ENCODE results near the gene IRF8. TPM values are rescaled to one million over a fixed set of nuclear protein-coding genes. Genes with fewer than 3 reads are reported as not detected.

The IRF8 gene
- polyA plus RNA-seq, 1 donor = 35.4 TPM

- Histone ChIP-seq H3K27ac (ENCODE audit: low read length) (no peak overlapping the region), H3K4me1 (ENCODE audit: control insufficient read depth, insufficient read depth, low read length) (peaks cover 36% of the 10 kb centered on the region), H3K27me3 (ENCODE audit: control insufficient read depth, insufficient read depth, low read length) (no peaks in the 10 kb centered on the region), H3K4me3 (ENCODE audit: low read length) (no peak overlapping the region), H3K36me3 (ENCODE audit: control insufficient read depth, insufficient read depth, low read length) (peaks cover 60% of the 10 kb centered on the region), H3K9me3 (ENCODE audit: control insufficient read depth, low read depth, low read length) (no peaks in the 10 kb centered on the region)
- WGBS (ENCODE audit: insufficient coverage, low lambda C conversion rate) = no CpG with 5 or more reads among the region's 12 CpGs
- DNase-seq = no peak
These were observed 14.2 kb downstream of the IRF8 start for GRCh38 chr16:85913141-85913601.

- no CpG with 5 or more reads among the region's 16 CpGs for WGBS (ENCODE audit: insufficient coverage, low lambda C conversion rate)
- no peak for DNase-seq
- no peaks in the 10 kb centered on the region for H3K9me3 ChIP-seq (ENCODE audit: control insufficient read depth, low read depth, low read length)
- no peak overlapping the region for H3K27ac ChIP-seq (ENCODE audit: low read length)
- no peak overlapping the region for H3K4me3 ChIP-seq (ENCODE audit: low read length)
- peaks cover 63% of the 10 kb centered on the region for H3K36me3 ChIP-seq (ENCODE audit: control insufficient read depth, insufficient read depth, low read length)
- H3K4me1 ChIP-seq (ENCODE audit: control insufficient read depth, insufficient read depth, low read length) = peaks cover 36% of the 10 kb centered on the region
- H3K27me3 ChIP-seq (ENCODE audit: control insufficient read depth, insufficient read depth, low read length) = no peaks in the 10 kb centered on the region
These were observed 14.9 kb downstream of the IRF8 start for GRCh38 chr16:85913688-85914422.

- H3K4me1 ChIP-seq (ENCODE audit: control insufficient read depth, insufficient read depth, low read length) = peaks cover 36% of the 10 kb centered on the region
- no peak for DNase-seq
- no peak overlapping the region for H3K4me3 ChIP-seq (ENCODE audit: low read length)
- H3K9me3 ChIP-seq (ENCODE audit: control insufficient read depth, low read depth, low read length) = no peaks in the 10 kb centered on the region
- H3K36me3 ChIP-seq (ENCODE audit: control insufficient read depth, insufficient read depth, low read length) = peaks cover 63% of the 10 kb centered on the region
- no peaks in the 10 kb centered on the region for H3K27me3 ChIP-seq (ENCODE audit: control insufficient read depth, insufficient read depth, low read length)
- H3K27ac ChIP-seq (ENCODE audit: low read length) = no peak overlapping the region
- WGBS (ENCODE audit: insufficient coverage, low lambda C conversion rate) = no CpG with 5 or more reads among the region's 17 CpGs
These were observed 15.4 kb downstream of the IRF8 start for GRCh38 chr16:85914423-85914794.

DNA sequence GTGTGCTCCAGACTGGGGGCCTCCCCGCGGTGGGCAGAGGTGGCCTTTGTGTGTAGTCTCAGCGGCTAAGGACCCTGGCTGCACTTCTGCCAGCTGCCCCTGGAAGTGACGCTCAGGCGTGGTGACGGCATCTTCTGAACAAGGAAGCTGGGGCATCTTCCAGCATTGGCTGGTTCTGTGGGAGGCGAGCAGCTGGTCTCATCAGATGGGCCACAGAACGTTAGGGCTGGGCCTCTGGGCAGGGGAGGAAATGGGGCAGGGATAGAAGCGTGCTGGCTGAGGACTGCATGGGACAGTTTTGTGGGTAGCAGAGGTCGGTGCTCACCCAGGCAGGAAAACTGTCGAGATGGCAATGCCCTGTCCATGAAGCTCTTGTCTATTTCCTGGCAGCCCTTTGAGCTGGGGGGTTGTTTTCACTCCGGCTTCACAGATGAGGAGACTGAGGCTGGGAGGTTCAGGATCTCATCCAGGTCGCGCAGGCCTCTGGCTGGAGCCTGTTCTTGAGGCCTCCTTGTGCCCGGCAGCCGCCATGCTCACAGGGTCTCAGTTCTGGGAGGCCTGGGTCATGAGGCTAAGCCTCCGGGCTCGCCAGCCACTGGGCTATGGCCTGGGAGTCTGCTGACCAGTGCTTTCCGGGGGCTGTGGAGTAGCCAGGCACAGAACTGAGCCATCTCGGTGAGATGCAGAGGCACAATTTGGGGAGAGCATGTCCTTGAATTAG lies 16.3 kb downstream of the IRF8 start:
- Histone ChIP-seq H3K4me3 (ENCODE audit: low read length) (no peak overlapping the region), H3K9me3 (ENCODE audit: control insufficient read depth, low read depth, low read length) (no peaks in the 10 kb centered on the region), H3K4me1 (ENCODE audit: control insufficient read depth, insufficient read depth, low read length) (peaks cover 36% of the 10 kb centered on the region), H3K27ac (ENCODE audit: low read length) (no peak overlapping the region), H3K27me3 (ENCODE audit: control insufficient read depth, insufficient read depth, low read length) (no peaks in the 10 kb centered on the region), H3K36me3 (ENCODE audit: control insufficient read depth, insufficient read depth, low read length) (peaks cover 60% of the 10 kb centered on the region)
- DNase-seq = no peak
- no CpG with 5 or more reads among the region's 20 CpGs for WGBS (ENCODE audit: insufficient coverage, low lambda C conversion rate)

GRCh38 chr16:85916141-85916890 lies 17.4 kb downstream of the IRF8 start:
- H3K27me3 ChIP-seq (ENCODE audit: control insufficient read depth, insufficient read depth, low read length) = no peaks in the 10 kb centered on the region
- H3K36me3 ChIP-seq (ENCODE audit: control insufficient read depth, insufficient read depth, low read length) = peaks cover 67% of the 10 kb centered on the region
- no peaks in the 10 kb centered on the region for H3K9me3 ChIP-seq (ENCODE audit: control insufficient read depth, low read depth, low read length)
- H3K4me1 ChIP-seq (ENCODE audit: control insufficient read depth, insufficient read depth, low read length) = peaks cover 36% of the 10 kb centered on the region
- peak overlapping the region; percentile 87 for H3K27ac ChIP-seq (ENCODE audit: low read length)
- DNase-seq = peak; percentile 94 to 98
- 50% methylated on average over 2 of the region's 20 CpGs for WGBS (ENCODE audit: insufficient coverage, low lambda C conversion rate)
- no peak overlapping the region for H3K4me3 ChIP-seq (ENCODE audit: low read length)

DNA sequence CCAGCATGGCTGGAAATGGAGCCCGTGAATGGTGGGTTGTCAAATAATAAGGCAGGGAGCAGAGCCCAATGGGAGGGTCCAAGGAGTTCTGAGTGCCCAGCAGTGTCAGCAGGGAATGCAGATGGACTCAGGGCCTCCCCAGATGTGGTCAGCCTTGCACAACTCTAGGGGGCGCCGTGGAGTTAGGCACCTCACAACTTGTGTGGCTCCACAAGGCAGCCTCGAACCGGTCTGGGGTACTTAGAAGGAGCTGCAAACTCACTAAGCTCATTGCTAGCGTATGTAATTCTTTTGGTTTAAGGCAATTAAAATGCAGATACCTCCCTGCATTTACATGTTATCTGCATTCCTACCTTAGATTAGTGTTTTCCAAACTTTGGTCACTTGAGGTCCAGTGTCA lies 18.1 kb downstream of the IRF8 start:
- 80% methylated on average over 1 of the region's 6 CpGs for WGBS (ENCODE audit: insufficient coverage, low lambda C conversion rate)
- Histone ChIP-seq H3K36me3 (ENCODE audit: control insufficient read depth, insufficient read depth, low read length) (peaks cover 62% of the 10 kb centered on the region), H3K9me3 (ENCODE audit: control insufficient read depth, low read depth, low read length) (no peaks in the 10 kb centered on the region), H3K4me1 (ENCODE audit: control insufficient read depth, insufficient read depth, low read length) (peaks cover 29% of the 10 kb centered on the region), H3K4me3 (ENCODE audit: low read length) (no peak overlapping the region), H3K27me3 (ENCODE audit: control insufficient read depth, insufficient read depth, low read length) (no peaks in the 10 kb centered on the region), H3K27ac (ENCODE audit: low read length) (peak overlapping the region; percentile 43)
- no peak for DNase-seq

DNA sequence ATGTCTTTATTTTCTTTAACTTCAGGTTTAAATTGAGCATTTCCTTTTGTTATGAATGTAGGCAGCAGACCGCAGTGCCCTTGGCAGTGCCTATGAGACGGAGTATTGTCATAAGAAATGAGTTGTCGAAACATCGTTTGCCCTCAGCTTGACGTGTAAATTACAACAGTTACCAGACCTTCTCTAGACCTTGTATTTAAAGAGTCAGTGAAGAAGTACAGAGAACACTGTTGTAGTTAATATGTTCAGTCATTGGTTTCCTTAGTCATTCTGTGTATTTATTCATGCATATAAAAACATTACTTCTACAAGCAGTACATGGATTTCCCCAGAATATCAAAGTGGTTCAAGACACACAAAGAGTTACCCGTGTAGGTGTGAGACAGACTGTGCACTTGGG lies 19.0 kb downstream of the IRF8 start:
- Histone ChIP-seq H3K27me3 (ENCODE audit: control insufficient read depth, insufficient read depth, low read length) (no peaks in the 10 kb centered on the region), H3K27ac (ENCODE audit: low read length) (no peak overlapping the region), H3K36me3 (ENCODE audit: control insufficient read depth, insufficient read depth, low read length) (peaks cover 61% of the 10 kb centered on the region), H3K4me1 (ENCODE audit: control insufficient read depth, insufficient read depth, low read length) (peaks cover 24% of the 10 kb centered on the region), H3K9me3 (ENCODE audit: control insufficient read depth, low read depth, low read length) (no peaks in the 10 kb centered on the region), H3K4me3 (ENCODE audit: low read length) (no peak overlapping the region)
- WGBS (ENCODE audit: insufficient coverage, low lambda C conversion rate) = 87% methylated on average over 3 of the region's 6 CpGs
- DNase-seq = no peak

- peaks cover 19% of the 10 kb centered on the region for H3K4me1 ChIP-seq (ENCODE audit: control insufficient read depth, insufficient read depth, low read length)
- no peak overlapping the region for H3K27ac ChIP-seq (ENCODE audit: low read length)
- peaks cover 57% of the 10 kb centered on the region for H3K36me3 ChIP-seq (ENCODE audit: control insufficient read depth, insufficient read depth, low read length)
- no peaks in the 10 kb centered on the region for H3K27me3 ChIP-seq (ENCODE audit: control insufficient read depth, insufficient read depth, low read length)
- no peak overlapping the region for H3K4me3 ChIP-seq (ENCODE audit: low read length)
- no peak for DNase-seq
- H3K9me3 ChIP-seq (ENCODE audit: control insufficient read depth, low read depth, low read length) = no peaks in the 10 kb centered on the region
- WGBS (ENCODE audit: insufficient coverage, low lambda C conversion rate) = no CpG with 5 or more reads among the region's 30 CpGs
These were observed 19.5 kb downstream of the IRF8 start for GRCh38 chr16:85918436-85918835.

DNA sequence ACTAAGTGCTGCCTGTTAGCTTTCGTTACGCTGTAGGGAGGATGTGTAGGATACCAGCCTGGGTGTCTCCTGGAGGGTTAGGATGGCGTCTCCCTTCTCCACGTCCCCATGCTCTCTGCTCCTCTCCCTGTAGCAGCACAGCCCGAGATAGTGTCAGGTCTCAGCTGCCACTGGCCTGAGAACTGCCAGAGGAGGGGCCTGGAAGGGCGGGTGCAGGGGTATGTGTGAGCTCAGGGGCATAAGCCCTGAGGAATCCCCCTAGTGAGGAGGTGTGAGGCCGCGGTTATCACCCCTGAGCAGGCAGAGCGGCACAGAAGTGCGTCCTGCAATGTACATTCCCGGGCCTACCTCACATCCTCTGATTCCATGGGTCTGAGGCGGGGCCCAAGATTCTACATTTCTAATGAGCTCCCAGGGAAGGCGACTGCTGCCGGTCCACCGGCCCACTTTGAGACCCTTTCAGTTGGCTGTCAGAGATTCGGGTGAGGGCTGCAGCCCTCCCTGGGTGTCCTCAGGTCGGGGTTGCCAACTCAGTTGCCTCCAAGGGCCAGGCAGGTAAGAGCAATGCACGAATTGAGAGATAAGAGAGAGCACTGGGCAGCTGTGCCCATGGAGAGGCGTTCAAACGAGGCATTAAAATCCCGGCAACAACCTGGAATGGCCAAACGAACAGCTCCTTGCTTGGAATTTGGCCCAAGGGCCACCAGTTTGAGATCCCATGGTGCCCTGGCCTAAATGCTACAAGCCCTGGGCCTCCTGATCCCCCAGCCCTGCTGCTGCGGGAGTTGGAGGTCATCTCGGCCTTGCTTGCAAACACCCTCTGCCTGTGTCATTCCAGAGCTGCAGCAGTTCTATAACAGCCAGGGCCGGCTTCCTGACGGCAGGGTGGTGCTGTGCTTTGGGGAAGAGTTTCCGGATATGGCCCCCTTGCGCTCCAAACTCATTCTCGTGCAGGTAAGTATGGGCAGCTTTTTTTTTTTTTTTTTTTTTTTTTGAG lies 20.6 kb downstream of the IRF8 start:
- Histone ChIP-seq H3K27ac (ENCODE audit: low read length) (no peak overlapping the region), H3K9me3 (ENCODE audit: control insufficient read depth, low read depth, low read length) (no peaks in the 10 kb centered on the region), H3K4me3 (ENCODE audit: low read length) (no peak overlapping the region), H3K27me3 (ENCODE audit: control insufficient read depth, insufficient read depth, low read length) (no peaks in the 10 kb centered on the region), H3K36me3 (ENCODE audit: control insufficient read depth, insufficient read depth, low read length) (peaks cover 47% of the 10 kb centered on the region), H3K4me1 (ENCODE audit: control insufficient read depth, insufficient read depth, low read length) (peaks cover 18% of the 10 kb centered on the region)
- no CpG with 5 or more reads among the region's 29 CpGs for WGBS (ENCODE audit: insufficient coverage, low lambda C conversion rate)
- DNase-seq = no peak
